Activated CD4-positive, alpha-beta T cell treated with anti-CD3 and anti-CD28 coated beads for 24 hours (primary cell): Measurements from ENCODE around the gene TMEM269.

Experiments used
- DNase-seq, 2 donors: peaks; one replicate each; pipeline ENCODE4 v3.0.0-alpha.2; 2020; ENCODE audit warnings: low read depth in 2 of 2

The TMEM269 gene, protein sequence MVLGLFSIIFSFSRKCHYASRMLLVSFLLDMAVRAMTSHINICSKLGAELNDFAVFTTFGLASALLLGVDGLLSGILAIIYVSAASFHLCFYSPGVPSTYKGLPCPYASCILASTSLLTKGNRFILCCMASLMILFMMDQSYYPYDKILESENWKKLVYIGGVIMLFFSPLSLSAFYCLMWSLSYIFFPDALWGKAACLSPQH

DNA sequence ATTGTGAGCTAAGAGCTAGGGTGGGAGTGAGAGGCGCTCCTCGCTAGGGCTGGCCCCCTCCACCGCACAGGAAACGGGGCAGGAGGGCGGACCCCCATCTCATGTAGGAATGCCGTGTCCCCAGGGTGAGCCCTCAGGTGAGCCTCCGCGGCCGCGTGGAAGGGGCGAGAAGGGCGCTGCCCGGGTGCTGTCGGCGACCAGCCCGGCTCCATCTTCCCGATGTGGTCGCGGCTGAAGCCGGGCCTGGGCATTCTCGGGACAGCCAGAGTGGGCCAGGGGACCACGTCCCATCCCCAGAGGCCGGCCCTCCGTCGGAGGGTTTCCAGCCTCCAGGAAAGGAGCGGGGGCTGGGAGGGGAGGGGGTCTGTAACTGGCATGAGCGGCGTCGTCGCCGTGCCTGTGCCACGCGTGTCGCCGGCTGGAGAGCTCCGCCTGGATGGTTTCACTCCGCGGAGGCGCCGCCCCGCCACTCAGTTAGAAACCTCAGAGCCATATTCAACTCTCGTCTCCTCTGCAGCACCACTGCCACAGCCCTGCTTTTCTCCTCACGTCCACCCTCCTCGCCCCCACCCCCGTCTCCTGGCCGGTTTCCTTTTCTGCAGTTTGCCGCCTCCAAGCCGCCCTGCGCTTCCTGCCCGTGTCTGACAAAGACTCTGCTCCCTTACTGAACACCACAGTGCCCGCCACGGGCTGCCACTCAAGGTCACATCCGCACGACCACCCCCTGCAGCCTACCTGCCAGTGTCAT, at the start of gene TMEM269:
Gene TMEM269, plus strand, starts transcription at position 46 of the 748 bp plus-strand sequence. CDS start 4,903 bp downstream, outside the sequence.
- peak; percentile 10 to 25 for DNase-seq

DNA sequence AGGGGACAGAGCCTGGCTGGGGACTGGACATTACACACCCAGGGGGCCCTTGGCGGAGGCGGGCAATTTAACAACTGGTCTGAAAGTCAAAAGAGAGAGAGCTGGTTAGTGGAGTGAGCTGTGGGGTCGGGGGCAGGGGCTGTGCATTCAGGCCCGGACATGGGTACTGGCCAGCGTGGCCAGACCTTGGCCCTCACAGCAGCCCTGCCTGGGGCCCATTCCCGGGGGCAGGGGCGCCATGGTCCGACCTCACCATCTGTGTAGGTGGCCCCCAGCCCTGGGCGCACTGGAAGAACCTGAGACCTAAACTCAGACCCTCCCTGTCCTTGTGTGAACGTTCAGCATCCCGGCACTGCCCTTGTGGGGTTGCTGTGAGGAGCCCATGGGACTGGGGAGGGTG, 49.7 kb upstream of the TMEM269 start:
- no peak for DNase-seq

DNA sequence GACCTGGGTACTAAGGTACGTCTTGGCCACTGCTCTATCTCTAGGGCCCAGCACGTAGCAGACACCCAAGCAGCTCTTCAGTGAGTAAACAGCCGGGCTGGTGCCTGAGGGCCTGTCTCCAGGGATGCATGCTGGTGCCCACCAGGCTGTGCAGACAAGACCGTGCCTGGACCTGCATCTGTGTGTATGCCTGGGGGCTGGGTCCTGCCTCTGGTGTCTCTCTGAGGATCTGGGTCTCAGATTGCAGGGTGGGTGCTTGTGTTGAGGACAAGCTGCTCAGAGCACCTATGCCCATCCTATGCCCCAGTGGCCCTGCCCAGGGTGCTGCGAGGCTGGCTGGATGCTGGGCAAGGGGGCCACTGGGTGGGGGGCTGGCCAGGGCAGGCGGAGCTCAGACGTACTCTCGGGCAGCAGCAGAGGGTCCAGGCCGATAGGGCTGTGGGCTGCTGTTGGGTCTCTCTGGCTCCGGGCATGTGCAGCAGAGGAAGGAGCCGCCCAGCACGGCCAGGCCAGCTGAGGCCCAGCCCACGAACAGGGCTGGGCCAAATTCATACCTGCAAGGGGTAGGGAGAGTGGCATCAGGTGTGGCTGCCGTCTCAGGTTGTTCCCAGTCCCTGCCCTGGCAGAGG, 49.2 kb upstream of the TMEM269 start:
- DNase-seq: no peak

- DNase-seq: no peak
These were observed 48.6 kb upstream of the TMEM269 start for GRCh38 chr1:42736152-42736551.

DNA sequence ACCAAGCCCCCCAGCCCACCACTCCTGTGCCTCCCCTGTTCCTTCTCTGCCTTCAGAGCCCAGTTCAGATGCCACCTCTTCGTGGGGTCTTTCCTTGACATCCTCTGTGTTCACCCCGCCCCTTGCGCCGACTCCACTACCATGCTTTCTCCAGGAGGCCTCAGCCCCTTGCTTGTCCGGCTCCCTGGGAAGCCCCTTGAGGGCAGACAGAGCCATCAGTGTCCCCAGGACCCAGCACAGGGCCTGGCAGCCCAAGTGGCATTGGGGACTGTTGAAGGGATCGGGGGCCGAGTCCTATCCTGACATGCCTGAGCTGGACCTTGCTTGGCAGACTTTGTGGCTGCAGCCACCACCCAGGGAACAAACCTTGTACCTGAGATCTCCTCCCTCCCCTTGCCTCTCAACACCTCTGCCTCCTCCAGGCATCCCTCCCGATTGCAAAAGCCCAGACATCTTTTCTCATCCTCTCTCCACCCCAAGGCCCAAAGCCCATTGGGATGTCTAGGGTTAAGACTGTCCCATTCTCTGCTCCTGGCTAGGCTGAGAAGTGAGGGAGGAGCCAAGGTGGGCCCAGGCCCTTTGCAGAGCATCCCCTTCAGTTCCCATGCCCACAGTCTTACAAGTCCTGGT, 48.1 kb upstream of the TMEM269 start:
- no peak for DNase-seq

DNA sequence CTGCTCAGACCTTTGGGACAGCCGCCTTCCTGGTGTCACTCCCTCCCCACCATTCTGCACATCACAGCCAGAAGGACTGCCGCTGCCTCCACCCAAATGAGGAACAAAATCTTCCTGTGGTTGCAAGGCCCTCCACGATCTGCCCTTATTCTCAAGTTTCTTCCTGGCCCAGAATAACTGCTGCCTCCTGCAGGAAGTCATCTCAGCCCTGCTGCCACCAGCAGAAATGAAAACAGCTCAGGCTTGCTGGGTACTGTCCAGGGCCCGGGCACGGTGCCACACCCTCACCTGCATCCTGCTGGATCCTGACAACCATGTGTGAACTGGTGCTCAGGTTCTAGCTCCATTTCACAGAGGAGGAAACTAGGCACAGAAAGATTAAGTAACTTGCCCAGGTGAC, 47.5 kb upstream of the TMEM269 start:
- DNase-seq: no peak

DNA sequence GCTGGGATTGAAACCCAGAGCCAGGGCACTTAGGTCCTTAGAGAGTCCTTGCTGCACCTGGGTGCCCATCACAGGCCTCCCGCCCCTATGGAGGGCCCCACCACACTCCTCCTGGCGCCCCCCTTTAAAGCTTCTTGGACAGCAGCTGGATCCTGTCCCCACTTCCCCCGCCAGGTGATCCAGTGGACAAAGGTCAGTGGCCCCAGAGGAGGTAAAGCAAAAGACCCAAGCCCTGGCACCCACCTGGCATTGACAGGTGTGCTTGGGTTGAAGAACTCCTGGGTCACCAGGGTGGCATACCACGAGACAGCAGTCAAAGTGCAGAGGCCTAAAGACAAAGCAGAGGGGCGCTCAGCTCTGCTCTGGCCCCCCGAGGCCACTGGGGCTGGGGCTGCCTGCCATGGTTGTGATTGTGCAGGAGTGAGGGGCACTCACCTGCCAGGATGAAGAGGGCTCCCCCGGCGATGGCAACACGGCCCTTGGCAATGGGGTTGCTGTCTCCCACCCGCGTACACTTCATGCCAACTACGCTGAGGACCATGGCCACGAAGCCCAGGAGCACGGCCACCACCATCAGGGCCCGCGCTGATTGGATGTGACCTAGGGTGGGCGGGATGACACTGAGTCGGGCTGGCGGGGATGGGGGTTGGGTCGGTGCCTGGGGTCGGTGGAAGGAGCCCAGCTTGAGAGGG, 46.7 kb upstream of the TMEM269 start:
- no peak for DNase-seq

DNA sequence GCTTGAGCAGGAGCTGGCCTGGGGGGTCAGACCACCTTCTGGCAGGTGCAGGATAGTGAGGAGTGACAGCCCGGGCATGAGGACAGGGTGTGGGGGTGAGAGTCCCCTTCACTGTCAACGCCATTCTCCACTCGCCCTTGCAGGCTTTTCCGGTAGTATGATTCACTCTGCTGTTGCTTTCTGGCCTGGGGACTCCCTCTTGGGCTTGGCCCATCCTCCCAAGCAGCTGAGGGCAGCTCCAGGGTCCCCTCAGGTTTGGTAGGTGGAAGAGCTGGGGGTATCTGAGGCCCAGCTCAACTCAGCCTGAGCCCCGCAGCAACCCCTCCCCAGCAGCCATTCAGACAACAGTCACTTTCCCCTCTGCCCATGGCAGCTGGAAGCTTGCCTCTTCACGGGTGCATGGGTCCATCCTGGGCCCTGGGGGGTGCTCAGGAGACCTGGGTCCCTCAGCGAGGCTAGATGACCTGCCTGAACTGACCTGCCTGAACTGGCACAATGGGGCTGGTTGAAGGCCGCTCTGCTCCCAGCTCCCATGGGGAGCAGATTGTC, 46.0 kb upstream of the TMEM269 start:
- DNase-seq: no peak

DNA sequence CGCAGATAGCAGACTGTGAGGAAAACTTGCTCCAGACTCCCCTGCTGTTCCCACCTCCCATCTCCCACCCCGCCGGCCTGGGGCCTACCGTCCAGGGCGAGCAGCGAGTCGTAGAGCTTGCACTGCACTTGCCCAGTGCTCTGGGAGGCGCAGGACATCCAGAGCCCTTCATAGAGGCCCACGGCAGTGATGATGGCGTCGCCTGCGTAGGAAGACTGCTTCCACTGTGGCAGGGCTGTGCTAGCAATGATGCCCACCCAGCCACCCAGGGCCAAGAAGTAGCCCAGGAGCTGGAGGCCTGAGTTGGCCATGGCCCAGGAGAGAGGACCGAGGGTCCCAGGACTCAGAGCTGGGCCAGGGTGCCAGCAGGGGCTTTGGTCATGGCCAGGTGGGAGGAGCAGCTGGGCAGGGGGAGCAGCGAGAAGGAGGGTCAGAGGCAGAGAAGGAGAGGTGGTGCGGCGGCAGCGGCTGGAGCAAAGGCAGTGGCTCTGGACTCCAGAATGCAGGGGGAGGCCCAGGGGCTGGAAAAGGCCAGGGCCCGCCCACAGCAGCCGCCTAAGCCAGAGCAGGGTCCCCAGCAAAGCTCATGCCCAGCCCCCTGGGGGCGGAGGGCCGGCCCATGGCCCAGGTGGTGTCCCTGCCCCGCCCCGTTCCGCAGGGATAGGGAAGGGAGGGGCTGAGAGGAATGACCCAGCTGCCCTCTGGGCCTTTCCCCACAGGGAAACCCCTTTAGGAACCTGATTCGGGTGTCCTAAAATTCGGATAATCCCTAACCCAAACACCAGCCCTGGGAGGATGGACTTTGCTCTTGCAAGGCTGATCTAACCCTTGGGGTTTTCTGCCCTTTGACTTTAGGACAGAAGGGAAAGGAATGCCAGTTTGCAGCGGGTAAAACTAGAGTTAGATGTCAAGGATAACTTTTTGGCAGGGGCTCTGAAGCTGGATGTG, 44.8 kb upstream of the TMEM269 start, which contains the start of gene CLDN19:
Gene CLDN19, minus strand, starts transcription at position 484 of the 948 bp plus-strand sequence. Its CDS starts 173 bp downstream, at position 311.
- no peak for DNase-seq

DNA sequence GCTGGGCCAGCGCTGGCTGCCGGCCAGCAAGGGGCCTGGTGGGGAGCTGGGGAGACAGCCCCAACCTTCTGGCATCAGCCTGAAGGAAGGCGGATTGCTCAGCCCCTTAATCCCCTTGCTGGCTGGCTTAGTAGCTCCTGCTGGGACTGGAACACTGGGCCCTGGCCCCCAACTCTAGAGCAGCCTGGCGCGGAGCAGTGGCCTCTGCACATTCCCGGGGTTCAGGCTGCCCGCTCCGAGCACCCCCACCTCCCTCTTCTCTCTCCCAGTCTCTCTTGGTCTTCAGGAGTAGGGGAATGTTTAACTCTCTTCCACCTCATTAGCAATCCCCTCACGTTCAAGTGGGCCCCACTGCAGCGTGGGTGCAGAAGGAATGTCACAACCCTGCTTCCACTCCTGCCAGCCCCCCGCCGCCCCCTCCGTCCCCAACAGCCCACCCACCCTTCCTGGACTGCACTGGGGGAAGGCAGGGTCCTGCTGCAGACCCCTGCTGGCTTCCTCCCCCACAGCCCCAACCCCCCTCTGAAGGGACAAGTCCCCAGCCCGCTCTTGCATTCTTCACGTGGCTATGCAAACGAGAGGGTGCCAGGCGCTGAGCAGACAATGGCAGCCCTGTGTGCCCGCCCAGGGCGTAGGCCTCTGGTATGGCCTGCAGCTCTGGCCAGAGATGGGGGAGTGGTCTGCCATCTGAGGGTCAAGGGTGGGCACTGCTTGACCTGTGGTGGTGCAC, 43.8 kb upstream of the TMEM269 start:
- DNase-seq: no peak

- DNase-seq: no peak
These were observed 43.1 kb upstream of the TMEM269 start for GRCh38 chr1:42741706-42742105.

GRCh38 chr1:42742141-42742540, 42.6 kb upstream of the TMEM269 start:
- no peak for DNase-seq

GRCh38 chr1:42742617-42743316, 42.0 kb upstream of the TMEM269 start:
- no peak for DNase-seq

- DNase-seq: no peak
These were observed 41.3 kb upstream of the TMEM269 start for GRCh38 chr1:42743317-42744147.

DNA sequence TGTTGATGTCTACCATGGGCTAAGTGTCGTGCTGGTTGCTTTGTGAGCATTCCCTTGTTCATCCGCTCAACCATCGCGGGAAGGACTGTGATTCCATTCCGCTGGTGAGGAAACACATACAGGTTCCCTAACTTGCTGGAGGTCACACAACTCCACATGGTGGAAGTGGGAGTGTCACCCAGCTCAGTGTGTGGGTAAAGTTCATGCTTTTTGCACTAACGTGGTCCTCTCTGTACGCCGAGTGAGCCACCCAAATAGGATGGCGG, 40.7 kb upstream of the TMEM269 start:
- no peak for DNase-seq

DNA sequence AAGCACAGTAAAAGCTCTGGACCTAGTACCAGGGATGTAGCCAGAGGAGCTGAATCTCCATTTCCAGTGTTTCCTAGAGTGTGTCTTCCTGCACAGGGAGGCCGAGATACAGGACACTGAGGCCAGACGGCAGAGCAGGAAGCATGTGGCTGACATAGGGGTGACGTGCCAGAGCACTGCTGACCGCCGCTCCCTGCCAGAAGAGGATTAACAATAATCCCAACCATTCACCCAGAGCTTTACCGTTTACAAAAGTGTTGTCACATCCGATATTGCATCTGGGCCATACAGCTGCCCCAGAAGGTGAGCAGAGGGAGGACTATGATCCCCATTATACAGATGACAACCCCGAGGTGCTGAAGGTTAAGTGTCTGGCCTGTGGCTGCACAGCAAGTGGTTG, 38.9 kb upstream of the TMEM269 start:
- DNase-seq: no peak

- no peak for DNase-seq
These were observed 38.2 kb upstream of the TMEM269 start for GRCh38 chr1:42746436-42747105.

GRCh38 chr1:42747125-42747524, 37.7 kb upstream of the TMEM269 start:
- DNase-seq: peak; percentile 30 to 31
